Caco-2 (cell line): Measurements from ENCODE around the gene RASGEF1C. TPM values are rescaled to one million over a fixed set of nuclear protein-coding genes. Genes with fewer than 3 reads are reported as not detected.

Experiments used
- BruUV-seq: library from RNA; stranded (reverse); fragments of 400-500 nt; replicated peaks from 2 replicates; lab custom pipeline; 2021; lab: Mats Ljungman, UMichigan
- CTCF ChIA-PET: fragments of 300-600 bp; sonication (Branson Sonifier 250); formaldehyde crosslinking; loops from one replicate; lab custom pipeline; 2022; ENCODE audit warnings: antibody characterized with exemption; lab: Charles Lee
- POLR2A ChIA-PET: fragments of 300-600 bp; sonication (Branson Sonifier 250); formaldehyde crosslinking; loops from one replicate; lab custom pipeline; 2022; ENCODE audit warnings: antibody characterized with exemption; lab: Charles Lee
- DNase-seq, 2 experiments: peaks; one replicate each; pipeline versions ENCODE4 v3.0.0 to v3.0.0-alpha.2; 2020 to 2022
- H3K27me3 ChIP-seq: replicated peaks from 2 replicates; pipeline ENCODE4 v1.6.0; 2011; ENCODE audit warnings: low read length; ENCODE audit not compliant: control insufficient read depth, insufficient read depth
- H3K36me3 ChIP-seq: 2 replicates; pipeline ENCODE4 v1.5.1; 2011; ENCODE audit warnings: low read length; ENCODE audit not compliant: control insufficient read depth, insufficient read depth
- H3K4me1 ChIP-seq: fragments of 250-450 bp; sonication (Bioruptor Pico); 2 replicates; pipeline ENCODE4 v1.5.1; 2020; ENCODE audit warnings: mild to moderate bottlenecking
- H3K4me3 ChIP-seq: 2 replicates; pipeline ENCODE4 v1.5.1; 2011; ENCODE audit warnings: low read depth, mild to moderate bottlenecking, control low read depth, low read length
- H3K9me3 ChIP-seq: fragments of 250-450 bp; sonication (Bioruptor Pico); 2 replicates; pipeline ENCODE4 v1.5.1; 2020; ENCODE audit warnings: mild to moderate bottlenecking, moderate library complexity
- H3K27ac Mint-ChIP-seq: one replicate; pipeline ENCODE4 v1.8.0; 2022; ENCODE audit warnings: mixed read lengths; ENCODE audit not compliant: unreplicated experiment
- H3K27me3 Mint-ChIP-seq: one replicate; pipeline ENCODE4 v1.8.0; 2022; ENCODE audit warnings: mixed read lengths; ENCODE audit not compliant: insufficient read depth, unreplicated experiment
- H3K36me3 Mint-ChIP-seq: one replicate; pipeline ENCODE4 v1.8.0; 2022; ENCODE audit warnings: mild to moderate bottlenecking, mixed read lengths; ENCODE audit not compliant: insufficient read depth, unreplicated experiment
- H3K4me1 Mint-ChIP-seq: one replicate; pipeline ENCODE4 v1.8.0; 2022; ENCODE audit warnings: low read depth, mixed read lengths; ENCODE audit not compliant: unreplicated experiment
- H3K4me3 Mint-ChIP-seq: one replicate; pipeline ENCODE4 v1.8.0; 2022; ENCODE audit warnings: mild to moderate bottlenecking, moderate library complexity, mixed read lengths; ENCODE audit not compliant: unreplicated experiment
- H3K9me3 Mint-ChIP-seq: one replicate; pipeline ENCODE4 v1.8.0; 2022; ENCODE audit warnings: mixed read lengths; ENCODE audit not compliant: unreplicated experiment
- intact Hi-C: fragments of 100-400 bp; cut with micrococcal nuclease; formaldehyde crosslinking; loops from one replicate; pipeline ENCODE4 v1.10.0; 2022; ENCODE audit not compliant: unreplicated experiment
- total RNA-seq: library from RNA; stranded (reverse); gene quantifications from 2 replicates; pipeline ENCODE4 v1.2.3, GENCODE V29; 2022
- TF ChIP-seq, protein P1 (sequence below), 2 experiments: fragments of 200-600 bp in 1 of 2; IDR thresholded peaks; 1 replicate in 1 of 2; 2 replicates in 1 of 2; pipeline versions ENCODE4 v1.5.1 to v1.8.0; 2011 to 2022; ENCODE audit warnings: antibody characterized with exemption in 1 of 2, control low read depth in 1 of 2, inconsistent platforms in 1 of 2, low read depth in 1 of 2, low read length in 1 of 2, mild to moderate bottlenecking in 1 of 2, moderate library complexity in 1 of 2; ENCODE audit not compliant: insufficient read depth in 1 of 2, severe bottlenecking in 1 of 2, unreplicated experiment in 1 of 2

RASGEF1C gene
- total RNA-seq, 1 experiment from 2014 or later = not detected

DNA sequence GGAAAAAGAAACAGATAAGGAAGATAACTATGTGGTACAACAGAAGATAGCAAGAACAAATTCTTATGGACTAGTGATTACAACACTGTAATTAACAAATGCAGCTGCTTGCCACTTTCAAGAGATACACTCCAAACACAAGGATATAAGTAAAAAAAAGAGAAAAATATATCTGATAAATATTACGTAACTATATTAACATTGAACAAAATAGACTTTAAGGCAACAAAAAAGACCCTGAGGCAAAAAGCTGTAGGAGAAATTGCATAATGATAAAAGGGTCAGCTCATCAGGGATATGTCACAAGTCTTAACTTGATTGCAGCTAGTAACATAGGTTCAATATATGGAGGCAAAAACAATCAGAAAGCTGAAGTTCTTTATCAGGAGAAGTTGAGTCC is 86.1 kb downstream of the RASGEF1C start:
- TF ChIP-seq, protein P1, sequence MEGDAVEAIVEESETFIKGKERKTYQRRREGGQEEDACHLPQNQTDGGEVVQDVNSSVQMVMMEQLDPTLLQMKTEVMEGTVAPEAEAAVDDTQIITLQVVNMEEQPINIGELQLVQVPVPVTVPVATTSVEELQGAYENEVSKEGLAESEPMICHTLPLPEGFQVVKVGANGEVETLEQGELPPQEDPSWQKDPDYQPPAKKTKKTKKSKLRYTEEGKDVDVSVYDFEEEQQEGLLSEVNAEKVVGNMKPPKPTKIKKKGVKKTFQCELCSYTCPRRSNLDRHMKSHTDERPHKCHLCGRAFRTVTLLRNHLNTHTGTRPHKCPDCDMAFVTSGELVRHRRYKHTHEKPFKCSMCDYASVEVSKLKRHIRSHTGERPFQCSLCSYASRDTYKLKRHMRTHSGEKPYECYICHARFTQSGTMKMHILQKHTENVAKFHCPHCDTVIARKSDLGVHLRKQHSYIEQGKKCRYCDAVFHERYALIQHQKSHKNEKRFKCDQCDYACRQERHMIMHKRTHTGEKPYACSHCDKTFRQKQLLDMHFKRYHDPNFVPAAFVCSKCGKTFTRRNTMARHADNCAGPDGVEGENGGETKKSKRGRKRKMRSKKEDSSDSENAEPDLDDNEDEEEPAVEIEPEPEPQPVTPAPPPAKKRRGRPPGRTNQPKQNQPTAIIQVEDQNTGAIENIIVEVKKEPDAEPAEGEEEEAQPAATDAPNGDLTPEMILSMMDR (IDR thresholded peaks at IDR 0.05; ENCODE audit: insufficient read depth in 1 of 2, low read depth in 1 of 2, low read length in 1 of 2, severe bottlenecking in 1 of 2, unreplicated experiment in 1 of 2) = no peak
- Histone ChIP-seq H3K27me3 (no peaks in the 10 kb centered on the region), H3K36me3 (no peaks in the 10 kb centered on the region), H3K4me1 (0 out of 2 replicates have a peak, but pooled peaks cover 4% of the 10 kb centered on the region), H3K4me3 (no peak overlapping the region), H3K9me3 (no peaks in the 10 kb centered on the region; the same call in 1 of the 2 replicates)
- CTCF ChIA-PET = interaction anchor here (1.0 kb wide), 1 partner anchor 202 kb away, joined by 3 read pairs; no protein-coding TSS in a partner anchor
- Mint-ChIP-seq H3K27ac (no peak overlapping the region), H3K4me3 (no peak overlapping the region), H3K4me1 (peaks cover 20% of the 10 kb centered on the region), H3K27me3 (peaks cover 14% of the 10 kb centered on the region), H3K9me3 (no peaks in the 10 kb centered on the region), H3K36me3 (no peaks in the 10 kb centered on the region)
- BruUV-seq = no TSS peak
- POLR2A ChIA-PET = no interaction called here
- DNase-seq = no peak
- intact Hi-C loops = loop anchor here (10.0 kb wide), 1 partner anchor 82 kb away; the partner anchor contains the start of gene RASGEF1C

DNA sequence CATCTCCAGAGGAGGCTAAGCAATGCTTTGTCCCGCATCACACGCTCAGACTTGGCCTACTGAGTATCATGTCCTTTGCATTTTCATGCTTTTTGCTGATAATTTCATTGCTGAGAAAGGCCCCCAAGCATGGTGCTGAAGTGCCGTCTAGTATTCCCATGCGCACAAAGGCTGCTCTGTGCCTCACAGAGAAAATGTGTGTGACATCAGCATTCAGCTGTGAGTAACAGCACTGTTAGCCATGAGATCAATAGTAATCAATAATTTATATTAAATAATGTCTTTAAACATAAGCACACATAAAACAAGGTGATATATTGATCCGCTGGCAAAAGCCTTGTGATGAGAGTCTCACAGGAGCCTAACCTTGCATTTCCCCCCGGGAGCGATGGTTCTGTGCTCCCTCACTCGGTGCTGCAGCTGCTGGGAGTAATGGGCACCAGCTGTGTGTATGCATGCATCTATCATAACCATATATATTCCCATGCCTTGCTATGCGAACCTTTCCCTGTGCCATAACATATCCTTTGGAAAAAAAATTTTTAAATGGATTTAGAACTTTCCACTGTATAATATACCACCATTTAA is 87.1 kb downstream of the RASGEF1C start:
- H3K27me3 Mint-ChIP-seq = peaks cover 14% of the 10 kb centered on the region
- CTCF ChIA-PET = no interaction called here
- no peaks in the 10 kb centered on the region for H3K36me3 Mint-ChIP-seq
- no peak overlapping the region for H3K4me3 ChIP-seq
- H3K9me3 Mint-ChIP-seq = no peaks in the 10 kb centered on the region
- 0 out of 2 replicates have a peak, but pooled peaks cover 4% of the 10 kb centered on the region for H3K4me1 ChIP-seq
- no peaks in the 10 kb centered on the region; the same call in 1 of the 2 replicates for H3K9me3 ChIP-seq
- no peak for DNase-seq
- BruUV-seq = no TSS peak
- no peaks in the 10 kb centered on the region for H3K36me3 ChIP-seq
- H3K4me3 Mint-ChIP-seq = no peak overlapping the region
- intact Hi-C loops = loop anchor here (10.0 kb wide), 1 partner anchor 83 kb away; the partner anchor contains the start of gene RASGEF1C
- peaks cover 20% of the 10 kb centered on the region for H3K4me1 Mint-ChIP-seq
- POLR2A ChIA-PET = no interaction called here
- no peaks in the 10 kb centered on the region for H3K27me3 ChIP-seq
- TF ChIP-seq, protein P1 (IDR thresholded peaks at IDR 0.05; ENCODE audit: insufficient read depth in 1 of 2, low read depth in 1 of 2, low read length in 1 of 2, severe bottlenecking in 1 of 2, unreplicated experiment in 1 of 2) = no peak
- H3K27ac Mint-ChIP-seq = no peak overlapping the region

DNA sequence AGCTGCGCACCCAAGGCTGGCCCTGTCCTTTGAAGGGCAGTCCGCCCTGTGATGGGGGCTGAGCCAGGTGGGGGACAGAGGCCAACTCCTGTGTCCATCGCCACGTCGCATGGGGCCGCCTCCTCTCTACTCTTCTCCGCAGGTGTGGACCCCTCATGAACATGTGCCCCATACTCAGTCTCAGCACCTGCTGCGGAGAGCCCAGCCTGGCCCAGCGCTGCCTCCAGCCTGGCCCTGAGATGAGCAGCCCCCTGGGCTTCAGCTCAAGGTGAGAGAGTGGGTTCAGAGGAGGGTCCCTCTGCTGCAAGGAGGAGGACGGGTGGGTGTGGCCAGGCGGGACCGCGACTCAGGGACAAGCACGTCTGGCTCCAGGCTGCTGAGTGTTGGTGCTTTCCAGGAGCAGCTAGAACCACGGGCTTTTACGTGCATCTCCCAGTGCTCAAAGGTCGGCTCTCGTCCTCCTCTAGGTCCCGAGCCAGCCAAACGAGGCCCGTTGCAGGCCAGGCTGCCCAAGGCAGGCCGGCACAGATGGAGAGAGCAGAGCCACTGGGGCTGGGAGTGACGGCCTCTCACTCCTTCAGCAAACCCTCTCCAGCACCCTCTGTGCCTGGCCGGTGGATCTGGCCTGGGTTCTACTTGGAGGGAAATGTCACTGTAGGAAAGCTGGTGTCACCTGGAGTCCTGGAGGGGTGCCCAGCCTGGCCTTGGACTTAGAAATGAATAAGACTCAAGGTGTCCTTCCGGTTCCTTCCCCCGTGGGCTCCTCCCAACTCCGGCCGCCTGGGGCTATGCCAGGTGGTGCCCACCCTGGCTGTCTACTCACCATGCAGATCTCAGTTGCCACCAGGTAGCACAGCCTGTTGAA is 88.5 kb downstream of the RASGEF1C start:
- Mint-ChIP-seq H3K27ac (no peak overlapping the region), H3K4me3 (no peak overlapping the region), H3K36me3 (no peaks in the 10 kb centered on the region), H3K4me1 (peaks cover 13% of the 10 kb centered on the region), H3K27me3 (peaks cover 9% of the 10 kb centered on the region), H3K9me3 (no peaks in the 10 kb centered on the region)
- Histone ChIP-seq H3K27me3 (no peaks in the 10 kb centered on the region), H3K36me3 (no peaks in the 10 kb centered on the region), H3K4me3 (no peak overlapping the region), H3K4me1 (no peaks in the 10 kb centered on the region), H3K9me3 (no peaks in the 10 kb centered on the region; the same call in 1 of the 2 replicates)
- BruUV-seq = no TSS peak
- intact Hi-C loops = loop anchor here (10.0 kb wide), 1 partner anchor 84 kb away; the partner anchor contains the start of gene RASGEF1C
- ChIA-PET POLR2A (no interaction called here), CTCF (no interaction called here)
- TF ChIP-seq, protein P1 (IDR thresholded peaks at IDR 0.05; ENCODE audit: insufficient read depth in 1 of 2, low read depth in 1 of 2, low read length in 1 of 2, severe bottlenecking in 1 of 2, unreplicated experiment in 1 of 2) = no peak
- peak in 1 of 2 experiments; percentile 30 for DNase-seq
